ENCODE data around the gene RFXAP. TPM values are rescaled to one million over a fixed set of nuclear protein-coding genes. Genes with fewer than 3 reads are reported as not detected.
"Not testable (repeated sequence)": the region's sequence is repeated elsewhere in the genome, so short reads cannot be mapped to it uniquely, and the experiment has no call there.

The RFXAP gene
- 5.0 TPM for total RNA-seq
- long read RNA-seq, partial matches to known transcripts = 0 of 5 reads
- long read RNA-seq, other reads (novel, unspliced or antisense) = 1 of 5 reads

GRCh38 chr13:36818804-36819738 lies at the start of gene RFXAP:
Gene RFXAP (plus strand): TSS chr13:36819222. CDS start chr13:36819358, 136 bp downstream.
- intact Hi-C loops (cut with DNase I) = no loop called here
- DNase-seq (ENCODE audit: low spot score) = peak; percentile 95

GRCh38 chr13:36769545-36769944 lies 49.5 kb upstream of the RFXAP start:
- DNase-seq (ENCODE audit: low spot score) = no peak
- intact Hi-C loops (cut with DNase I) = no loop called here

- intact Hi-C loops (cut with DNase I) = no loop called here
- no peak for DNase-seq (ENCODE audit: low spot score)
These were observed 48.3 kb upstream of the RFXAP start for GRCh38 chr13:36770741-36771140.

GRCh38 chr13:36772853-36773252 lies 46.2 kb upstream of the RFXAP start:
- DNase-seq (ENCODE audit: low spot score) = no peak
- intact Hi-C loops (cut with DNase I) = no loop called here

GRCh38 chr13:36774931-36775330 lies 44.1 kb upstream of the RFXAP start:
- no peak for DNase-seq (ENCODE audit: low spot score)
- intact Hi-C loops (cut with DNase I) = no loop called here

GRCh38 chr13:36776175-36776574 lies 42.8 kb upstream of the RFXAP start:
- no peak for DNase-seq (ENCODE audit: low spot score)

GRCh38 chr13:36778083-36778671 lies 40.8 kb upstream of the RFXAP start:
- DNase-seq (ENCODE audit: low spot score) = no peak
- intact Hi-C loops (cut with DNase I) = no loop called here

More at GRCh38 chr13:36776175-36776574, 42.8 kb upstream of the RFXAP start:
- intact Hi-C loops (cut with DNase I) = no loop called here

- DNase-seq (ENCODE audit: low spot score) = no peak
- intact Hi-C loops (cut with DNase I) = no loop called here
These were observed 35.1 kb upstream of the RFXAP start for GRCh38 chr13:36783890-36784289.

GRCh38 chr13:36786175-36786574 lies 32.8 kb upstream of the RFXAP start:
- DNase-seq (ENCODE audit: low spot score); intact Hi-C loops (cut with DNase I): not testable (repeated sequence)

GRCh38 chr13:36787181-36787580 lies 31.8 kb upstream of the RFXAP start:
- intact Hi-C loops (cut with DNase I) = no loop called here
- no peak for DNase-seq (ENCODE audit: low spot score)

- intact Hi-C loops (cut with DNase I) = no loop called here
- DNase-seq (ENCODE audit: low spot score) = no peak
These were observed 30.7 kb upstream of the RFXAP start for GRCh38 chr13:36788276-36788675.

GRCh38 chr13:36789061-36789460 lies 30.0 kb upstream of the RFXAP start:
- DNase-seq (ENCODE audit: low spot score) = no peak
- intact Hi-C loops (cut with DNase I) = no loop called here

- no peak for DNase-seq (ENCODE audit: low spot score)
- intact Hi-C loops (cut with DNase I) = no loop called here
These were observed 29.3 kb upstream of the RFXAP start for GRCh38 chr13:36789730-36790129.

GRCh38 chr13:36794706-36795105 lies 24.3 kb upstream of the RFXAP start:
- no peak for DNase-seq (ENCODE audit: low spot score)
- intact Hi-C loops (cut with DNase I) = no loop called here

- DNase-seq (ENCODE audit: low spot score) = no peak
- intact Hi-C loops (cut with DNase I) = no loop called here
These were observed 23.6 kb upstream of the RFXAP start for GRCh38 chr13:36795463-36795862.

GRCh38 chr13:36796052-36796451 lies 23.0 kb upstream of the RFXAP start:
- intact Hi-C loops (cut with DNase I) = no loop called here

GRCh38 chr13:36801035-36801434 lies 18.0 kb upstream of the RFXAP start:
- intact Hi-C loops (cut with DNase I) = no loop called here
- no peak for DNase-seq (ENCODE audit: low spot score)

More at GRCh38 chr13:36796052-36796451, 23.0 kb upstream of the RFXAP start:
- no peak for DNase-seq (ENCODE audit: low spot score)

GRCh38 chr13:36804588-36804987 lies 14.4 kb upstream of the RFXAP start:
- intact Hi-C loops (cut with DNase I) = no loop called here
- DNase-seq (ENCODE audit: low spot score) = no peak

- DNase-seq (ENCODE audit: low spot score) = no peak
- intact Hi-C loops (cut with DNase I) = no loop called here
These were observed 12.9 kb upstream of the RFXAP start for GRCh38 chr13:36806102-36806501.

GRCh38 chr13:36807616-36808015 lies 11.4 kb upstream of the RFXAP start:
- DNase-seq (ENCODE audit: low spot score) = no peak
- intact Hi-C loops (cut with DNase I) = no loop called here

GRCh38 chr13:36813225-36813624 lies 5.8 kb upstream of the RFXAP start:
- intact Hi-C loops (cut with DNase I) = no loop called here

More at GRCh38 chr13:36813225-36813624, 5.8 kb upstream of the RFXAP start:
- DNase-seq (ENCODE audit: low spot score) = no peak

Measured in cardiac septum (tissue), 1 donor.